ENCODE results near the gene IL4I1. TPM values are rescaled to one million over a fixed set of nuclear protein-coding genes. Genes with fewer than 3 reads are reported as not detected.

Gene IL4I1
- total RNA-seq, 1 donor from 2014 or later: 3.3 TPM

DNA sequence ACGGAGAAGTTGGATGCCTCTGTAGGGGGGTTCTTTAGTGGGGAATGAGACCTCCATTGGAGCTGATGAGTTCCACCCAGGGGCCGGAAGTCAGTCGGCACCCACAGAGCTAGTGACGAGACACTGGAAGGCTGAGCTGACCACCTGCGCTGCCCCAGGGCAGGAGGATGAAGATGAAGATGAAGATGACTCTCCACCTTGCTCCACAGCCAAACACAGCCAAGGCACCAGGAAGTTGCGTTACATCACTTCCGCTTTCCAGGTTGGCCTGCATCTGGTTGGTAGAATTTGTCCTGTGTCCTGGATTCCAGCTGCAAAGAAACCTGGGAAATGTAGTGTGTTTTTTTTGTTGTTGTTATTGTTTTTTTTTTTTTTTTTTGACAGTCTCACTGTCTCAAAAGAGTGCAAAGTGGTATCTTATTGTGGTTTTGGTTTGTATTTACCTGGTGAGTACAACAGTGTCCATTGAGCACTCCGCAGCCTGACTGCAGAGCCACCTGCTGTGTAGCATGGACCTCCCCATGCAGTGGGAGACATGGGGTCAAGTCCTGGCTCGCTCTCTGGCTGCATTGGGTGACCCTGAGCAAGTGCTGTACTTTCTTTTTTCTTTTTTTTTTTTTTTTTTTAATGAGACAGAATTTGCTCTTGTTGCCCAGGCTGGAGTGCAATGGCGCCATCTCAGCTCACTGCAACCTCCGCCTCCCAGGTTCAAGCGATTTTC, 17.3 kb downstream of the IL4I1 start:
- no peak for DNase-seq (ENCODE audit: low read depth, low spot score)

DNA sequence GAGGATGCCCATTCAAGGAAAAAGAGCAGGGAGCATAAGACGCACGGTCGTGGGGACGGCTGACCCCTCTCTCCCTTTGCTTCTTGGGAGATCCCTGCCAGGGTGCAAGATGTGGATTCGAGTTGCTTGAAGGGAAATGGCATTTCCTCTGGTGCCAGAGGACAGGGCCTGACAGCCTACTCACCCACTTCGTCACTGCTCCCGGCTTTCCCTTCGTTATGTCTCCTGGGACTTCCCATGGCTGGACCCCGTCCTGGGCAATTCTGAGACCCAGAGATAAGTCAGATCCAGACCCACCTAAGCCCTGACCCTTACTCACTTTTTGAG, 18.0 kb downstream of the IL4I1 start:
- DNase-seq (ENCODE audit: low read depth, low spot score): no peak

DNA sequence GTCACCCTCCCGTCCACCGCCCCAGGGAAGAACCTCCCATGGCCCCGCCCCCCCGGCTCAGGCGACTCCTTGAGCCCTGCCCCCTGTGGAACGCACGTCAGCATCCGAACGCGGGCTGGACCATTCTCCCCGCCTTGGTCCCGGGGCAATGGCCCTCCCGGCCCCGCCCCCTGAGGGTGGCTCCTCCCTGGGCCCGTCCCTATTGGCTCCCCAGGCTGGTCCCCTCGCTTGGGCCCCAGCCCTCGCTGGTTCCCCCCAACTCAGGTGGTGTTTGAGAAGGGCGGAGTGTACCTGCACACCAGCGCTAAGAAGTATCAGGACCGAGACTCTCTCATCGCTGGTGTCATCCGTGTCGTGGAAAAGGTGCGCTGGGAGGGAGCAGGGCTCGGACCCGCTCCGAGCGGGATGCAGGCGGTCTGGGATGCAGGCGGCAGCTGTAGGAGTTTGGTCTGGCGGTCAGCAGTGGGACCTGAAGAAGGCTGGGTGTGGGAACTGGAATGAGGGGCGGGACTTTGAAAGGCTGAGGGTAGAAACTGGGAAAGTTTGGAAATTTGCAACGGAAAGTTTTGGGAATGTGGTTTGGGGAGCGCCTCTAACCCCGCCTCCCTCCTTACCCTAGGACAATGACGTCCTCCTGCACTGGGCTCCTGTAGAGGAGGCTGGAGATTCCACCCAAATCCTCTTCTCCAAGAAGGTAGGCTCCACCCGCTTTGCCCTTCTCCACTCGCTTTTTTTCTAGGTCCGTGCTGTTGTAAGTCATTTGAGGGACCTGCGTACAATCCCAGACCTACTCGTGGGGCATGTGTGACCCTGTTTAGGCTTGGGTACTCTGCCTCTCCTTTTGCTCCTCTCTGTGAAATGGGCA, 18.6 kb downstream of the IL4I1 start:
- DNase-seq (ENCODE audit: low read depth, low spot score): peak; percentile 90

DNA sequence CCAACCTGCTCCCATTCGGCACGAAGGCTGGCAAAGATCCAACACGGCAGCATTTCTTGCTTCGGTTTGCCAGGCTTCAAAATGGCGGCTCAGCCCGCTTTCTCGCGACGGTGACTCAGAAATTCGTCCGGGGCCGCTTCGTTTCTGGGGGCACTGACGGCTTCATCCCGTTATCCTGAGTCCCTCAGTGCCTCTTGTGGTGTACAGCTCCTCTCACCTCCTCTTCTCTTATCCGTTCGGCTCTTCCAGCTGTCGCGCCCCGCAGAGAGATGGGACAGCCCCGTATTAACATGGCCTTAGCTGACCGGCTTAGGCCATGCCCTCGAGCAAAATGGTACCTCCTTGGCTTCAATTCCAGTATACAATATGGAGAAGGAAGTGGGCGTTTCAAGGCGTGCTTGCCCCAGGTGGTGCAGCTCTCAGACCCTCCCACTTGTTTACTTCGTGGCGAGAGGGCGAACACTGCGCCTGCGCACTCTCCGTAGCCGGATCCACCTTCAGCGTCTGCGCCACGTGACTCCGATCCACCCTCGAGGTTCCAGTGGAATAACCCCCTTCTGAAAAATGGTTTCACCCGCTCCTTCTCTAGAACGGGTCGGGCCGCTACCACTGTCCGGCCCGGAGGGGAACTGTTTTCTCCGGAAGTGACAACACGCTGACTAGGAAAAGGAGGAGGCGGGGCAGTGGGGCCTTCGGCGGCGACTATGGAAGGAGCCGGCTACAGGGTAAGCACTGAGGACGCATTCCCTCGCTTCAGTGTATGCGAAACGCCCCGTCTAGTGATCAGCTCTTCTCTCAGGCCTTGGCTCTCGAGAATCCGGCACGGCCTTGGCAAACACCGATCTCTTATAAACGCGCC, 19.4 kb downstream of the IL4I1 start, which contains the start of the genes AKT1S1 and TBC1D17:
TSS of gene AKT1S1 (minus strand) at position 336 of the 859 bp plus-strand sequence. CDS start 4,060 bp downstream, outside the sequence.
TSS of gene TBC1D17 (plus strand) at position 683 of the 859 bp plus-strand sequence. CDS start at position 705, 22 bp downstream.
- DNase-seq (ENCODE audit: low read depth, low spot score): peak; percentile 99

DNA sequence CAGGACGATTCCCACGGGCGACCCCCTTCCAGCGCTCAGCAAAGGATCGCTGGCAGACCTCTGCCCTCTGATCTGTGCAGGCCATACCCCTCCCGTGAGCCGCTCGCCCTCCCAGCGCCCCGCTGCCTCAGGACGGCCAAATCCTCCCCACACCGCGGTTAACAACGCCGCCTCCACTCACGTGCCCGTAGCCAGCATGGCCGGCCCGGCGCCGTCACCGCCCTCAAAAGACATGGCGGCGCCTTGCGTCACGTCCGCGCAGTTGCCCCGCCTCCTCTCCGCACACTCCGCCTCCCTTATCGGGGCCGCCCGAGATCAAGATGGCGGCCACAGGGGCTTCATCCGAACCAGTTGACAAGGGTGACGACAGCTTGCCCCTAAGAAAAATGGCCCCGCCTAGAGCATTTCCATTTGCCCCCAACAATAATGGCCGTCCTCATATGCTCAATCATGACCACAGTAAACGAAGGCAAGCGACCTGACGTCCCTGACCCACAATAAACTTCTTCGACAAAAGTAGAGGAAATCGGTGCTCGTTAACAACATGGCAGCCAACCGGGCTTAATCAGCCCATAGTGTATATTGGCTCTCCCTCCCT, 20.2 kb downstream of the IL4I1 start:
- DNase-seq (ENCODE audit: low read depth, low spot score): peak; percentile 98

DNA sequence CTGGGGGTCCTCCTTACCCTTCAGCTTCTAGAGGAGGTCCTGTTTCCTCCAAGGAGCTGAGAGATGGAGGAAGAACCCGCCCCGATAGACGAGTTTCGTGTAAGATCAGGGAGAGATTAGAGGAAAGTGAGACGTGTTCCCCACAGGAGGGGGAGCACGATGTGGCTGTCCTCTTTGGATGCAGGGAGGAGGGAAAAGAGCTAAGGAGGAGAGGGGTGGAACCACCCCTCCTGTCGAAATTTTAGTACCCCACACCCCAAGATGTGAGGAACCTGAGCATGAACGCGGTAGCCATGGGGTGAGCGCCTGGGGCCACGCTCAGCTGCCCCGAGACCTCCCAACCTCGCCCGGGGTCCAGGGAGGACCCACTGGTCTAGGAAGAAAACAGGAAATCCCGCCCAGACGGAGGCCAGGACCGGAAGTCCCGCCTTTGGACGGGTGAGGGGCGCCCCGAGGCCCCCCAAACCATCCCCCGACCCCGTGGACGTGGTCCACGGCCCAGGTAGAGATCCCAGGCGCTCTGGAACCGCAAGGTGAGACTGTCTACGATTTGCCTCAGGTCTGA, 20.7 kb downstream of the IL4I1 start:
- no peak for DNase-seq (ENCODE audit: low read depth, low spot score)

DNA sequence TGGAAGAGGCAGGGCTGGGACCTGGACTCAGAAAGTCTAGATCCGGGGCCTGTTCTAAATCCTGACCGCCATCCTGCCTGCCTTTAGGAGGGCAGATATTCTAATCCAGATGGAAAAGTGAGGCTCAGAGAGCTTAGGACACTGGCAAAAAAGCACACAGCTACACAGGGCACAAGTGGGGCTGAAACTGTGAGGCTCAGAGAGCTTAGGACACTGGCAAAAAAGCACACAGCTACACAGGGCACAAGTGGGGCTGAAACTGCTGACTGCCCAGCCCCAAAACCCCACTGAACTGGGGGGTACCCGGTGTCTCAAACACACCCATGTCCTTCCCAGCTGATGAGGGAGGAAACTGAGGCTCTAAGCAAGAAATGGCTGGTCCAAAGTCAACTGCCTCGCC, 21.5 kb downstream of the IL4I1 start:
- no peak for DNase-seq (ENCODE audit: low read depth, low spot score)

DNA sequence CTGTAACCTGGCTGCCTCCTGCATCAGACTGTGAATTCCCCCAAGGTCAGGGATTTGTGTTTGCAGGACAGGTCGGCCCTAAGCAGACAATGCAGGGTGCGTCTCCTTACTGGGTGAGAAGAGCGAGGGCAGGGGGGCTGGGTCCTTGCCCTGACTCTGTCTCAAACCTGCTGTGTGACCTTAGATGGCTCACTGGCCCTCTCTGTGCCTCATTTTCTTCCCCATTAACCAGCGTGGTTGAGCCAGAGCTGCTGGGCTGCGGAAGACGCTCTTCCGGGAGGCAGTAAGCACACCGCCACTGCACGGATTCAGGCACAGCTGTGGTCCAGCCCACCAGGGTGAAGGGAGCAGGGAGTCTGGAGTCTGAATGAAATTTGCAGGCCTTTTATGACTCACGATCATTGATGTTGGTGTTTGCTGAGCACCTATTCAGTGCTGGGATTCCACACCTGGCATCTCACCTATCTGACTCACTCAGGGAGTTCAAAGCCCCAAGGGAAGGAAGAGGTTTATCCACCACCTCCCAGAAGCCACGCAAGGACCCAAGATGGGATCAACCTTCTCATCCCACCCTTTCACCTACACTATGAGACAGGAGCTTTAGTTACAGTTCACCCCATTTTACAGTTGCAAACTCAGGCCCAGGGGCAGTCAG, 22.1 kb downstream of the IL4I1 start:
- DNase-seq (ENCODE audit: low read depth, low spot score): no peak

DNA sequence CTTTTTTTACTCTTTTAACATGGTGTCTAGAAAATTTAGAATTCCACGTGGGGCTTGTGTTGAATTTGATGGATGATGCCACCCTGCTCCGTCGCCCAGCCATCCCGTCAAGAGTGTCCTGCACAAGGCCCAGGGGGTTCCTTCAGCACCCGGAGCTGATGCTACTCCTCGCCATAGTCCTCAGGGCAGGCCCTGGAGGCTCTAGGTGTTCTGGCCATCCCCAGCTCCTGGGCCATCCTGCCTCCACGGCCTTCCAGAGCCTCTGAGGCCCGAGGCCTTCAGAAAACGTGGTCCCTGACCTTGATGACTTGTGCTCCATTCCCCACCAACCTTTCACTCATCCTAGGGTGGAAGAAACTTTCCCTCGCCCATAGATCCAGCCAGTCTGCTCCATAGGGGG, 22.9 kb downstream of the IL4I1 start:
- DNase-seq (ENCODE audit: low read depth, low spot score): no peak

DNA sequence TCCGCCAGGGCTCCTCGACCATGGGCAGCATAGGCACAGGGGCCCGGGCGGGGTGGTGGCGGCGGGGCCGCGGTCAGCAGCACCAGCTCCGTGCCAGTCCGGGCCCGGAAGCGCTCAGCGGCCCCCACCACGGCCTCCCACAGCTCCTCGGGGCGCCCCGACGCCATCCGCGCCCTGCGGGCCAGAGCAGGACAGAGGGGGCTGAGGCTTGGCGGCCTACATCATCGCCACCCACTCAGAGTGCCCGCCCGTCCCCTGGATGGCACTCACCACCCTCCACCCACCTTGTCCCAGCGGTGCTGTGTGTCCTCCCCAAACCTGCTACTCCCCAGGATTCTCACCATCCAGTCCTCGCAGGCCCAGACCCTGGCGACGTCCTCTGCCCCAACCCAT, 23.6 kb downstream of the IL4I1 start:
- no peak for DNase-seq (ENCODE audit: low read depth, low spot score)

DNA sequence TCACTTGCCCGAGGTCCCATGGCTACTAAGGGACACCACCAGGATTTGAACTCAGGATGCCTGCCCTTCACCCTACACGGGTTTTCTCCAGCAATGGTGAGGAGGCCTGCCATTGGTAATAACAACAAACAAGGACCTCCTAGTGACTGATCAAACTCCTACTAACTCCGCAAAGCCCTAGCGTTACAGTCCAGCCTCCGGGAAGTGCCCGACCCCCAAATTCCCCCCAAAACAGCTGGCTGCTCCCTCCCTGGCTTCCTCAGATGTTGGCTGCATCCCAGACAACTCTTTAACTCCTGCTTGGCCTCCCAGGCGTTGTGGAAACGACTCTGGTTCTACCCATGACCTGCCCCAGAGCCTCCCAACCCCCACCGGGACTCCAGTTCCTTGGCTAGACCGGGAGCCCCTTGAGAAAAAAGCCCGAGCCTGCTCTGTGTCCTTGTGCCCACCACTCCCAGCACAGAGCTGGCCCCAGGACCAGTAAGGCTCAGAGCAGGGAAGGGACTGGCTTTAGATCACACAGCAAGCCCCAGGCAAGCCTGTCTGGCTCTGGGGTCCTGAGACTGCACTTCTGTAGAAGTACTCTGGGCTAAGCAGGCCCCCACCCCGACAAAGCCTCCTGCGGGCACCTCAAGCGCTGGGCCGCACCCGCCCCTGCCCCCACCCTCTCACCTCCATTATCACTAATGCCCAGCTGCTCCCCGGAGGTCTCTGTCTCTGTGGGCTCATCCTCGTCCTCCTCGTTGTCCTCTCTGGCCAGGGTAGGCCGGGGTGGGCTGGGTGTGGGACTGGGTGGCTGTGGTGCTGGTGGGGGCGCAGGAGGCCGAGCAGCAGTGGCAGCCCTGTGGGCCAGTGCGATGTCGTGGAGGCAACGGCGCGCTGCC, 24.2 kb downstream of the IL4I1 start:
- DNase-seq (ENCODE audit: low read depth, low spot score): no peak

DNA sequence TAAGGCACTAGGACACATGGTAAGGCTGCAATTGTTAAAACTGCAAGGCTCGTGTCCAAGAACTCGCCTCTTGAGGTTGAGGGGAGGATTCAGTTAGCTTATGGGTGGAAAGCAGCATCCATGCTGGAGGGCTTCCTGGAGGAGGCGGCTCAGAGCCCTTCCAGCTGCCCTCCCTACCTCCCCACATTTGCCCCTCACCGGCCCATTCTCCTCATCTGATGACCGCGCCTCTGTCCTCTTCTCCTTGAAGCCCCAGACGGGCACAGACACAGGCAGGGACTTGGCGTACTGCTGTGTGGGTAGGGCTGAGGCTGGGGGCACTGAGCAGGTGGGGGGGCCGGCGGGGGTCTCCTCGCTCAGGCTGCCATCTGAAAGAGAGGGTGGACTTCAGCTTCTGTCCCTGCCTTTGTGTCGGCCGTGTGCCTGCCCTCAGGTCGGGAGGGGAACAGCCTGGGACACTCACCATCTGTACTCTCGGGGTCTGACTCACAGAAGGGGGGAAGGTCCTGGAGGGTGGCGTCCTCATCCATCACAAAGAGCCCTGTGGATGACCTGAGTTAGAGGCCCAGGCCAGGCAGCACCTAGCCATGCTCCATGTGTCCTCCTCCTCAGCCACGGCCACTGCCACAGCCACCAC, 25.2 kb downstream of the IL4I1 start:
- DNase-seq (ENCODE audit: low read depth, low spot score): no peak

DNA sequence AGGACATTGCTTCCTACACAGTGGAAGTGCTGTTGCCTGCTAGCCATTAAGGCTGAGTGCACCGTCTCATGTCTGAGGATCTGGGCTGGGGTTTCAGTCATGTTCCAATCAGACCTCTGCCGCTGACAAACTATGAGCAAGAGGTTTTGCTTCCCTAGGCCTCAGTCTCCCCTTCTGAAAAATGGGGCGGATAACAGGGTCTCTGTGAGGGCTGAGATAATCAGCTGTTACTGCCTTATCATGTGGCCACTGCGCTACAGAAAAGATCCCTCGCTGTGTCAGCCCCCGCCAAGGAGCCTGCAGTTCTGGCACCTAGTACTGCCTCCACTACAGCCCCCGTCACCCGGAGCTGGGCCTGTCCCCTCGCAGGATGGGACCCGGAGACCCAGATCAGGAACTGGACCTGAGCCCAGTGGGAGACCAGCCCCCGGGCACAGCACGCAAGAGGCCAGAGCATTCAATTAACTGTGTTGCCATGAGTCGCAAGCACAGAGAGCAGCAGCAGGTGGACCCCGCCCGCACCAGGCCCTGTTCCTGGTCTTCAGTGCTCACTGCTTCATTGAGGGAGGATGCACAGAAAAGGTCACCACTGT, 26.3 kb downstream of the IL4I1 start:
- no peak for DNase-seq (ENCODE audit: low read depth, low spot score)

DNA sequence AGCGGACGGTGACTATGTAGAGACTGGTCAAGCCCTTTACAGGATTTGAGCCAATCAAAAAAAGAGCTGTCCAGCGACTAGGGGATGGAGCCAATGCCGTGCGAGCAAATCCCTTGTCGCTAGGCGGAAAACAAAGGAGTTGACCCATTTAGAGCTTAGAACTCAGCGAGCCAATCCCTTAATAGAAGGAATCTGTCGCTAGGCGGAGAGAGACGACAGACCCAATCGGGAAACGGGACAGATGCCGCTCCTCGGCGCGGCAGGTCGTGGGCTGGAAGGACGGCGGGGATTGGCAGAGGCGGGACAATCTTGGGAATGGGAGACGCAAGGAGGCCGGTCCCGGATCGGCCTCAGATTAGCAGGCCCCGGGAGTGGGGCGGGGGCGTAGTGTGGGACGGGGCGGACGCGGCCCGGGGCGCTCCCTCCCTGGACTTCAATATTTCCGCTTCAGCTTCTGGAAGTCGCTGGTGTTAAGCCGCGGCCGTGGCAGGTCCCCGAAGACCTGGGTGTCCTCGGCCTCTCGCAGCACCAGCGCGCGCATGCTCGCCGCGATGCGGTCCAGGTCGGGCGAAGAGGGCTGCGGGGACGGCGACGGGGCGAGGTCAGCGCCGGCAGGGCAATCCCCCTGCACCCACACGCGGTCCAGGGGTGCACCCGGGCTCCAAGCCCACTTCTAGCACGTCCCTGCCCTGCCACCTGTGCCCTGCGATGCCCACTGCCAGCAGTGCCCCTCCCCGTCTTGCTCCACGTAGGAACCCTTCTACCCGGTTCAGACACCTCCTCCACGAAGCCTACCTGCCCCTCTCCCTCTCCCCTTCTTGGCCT, 27.0 kb downstream of the IL4I1 start:
- peak; percentile 99 for DNase-seq (ENCODE audit: low read depth, low spot score)

DNA sequence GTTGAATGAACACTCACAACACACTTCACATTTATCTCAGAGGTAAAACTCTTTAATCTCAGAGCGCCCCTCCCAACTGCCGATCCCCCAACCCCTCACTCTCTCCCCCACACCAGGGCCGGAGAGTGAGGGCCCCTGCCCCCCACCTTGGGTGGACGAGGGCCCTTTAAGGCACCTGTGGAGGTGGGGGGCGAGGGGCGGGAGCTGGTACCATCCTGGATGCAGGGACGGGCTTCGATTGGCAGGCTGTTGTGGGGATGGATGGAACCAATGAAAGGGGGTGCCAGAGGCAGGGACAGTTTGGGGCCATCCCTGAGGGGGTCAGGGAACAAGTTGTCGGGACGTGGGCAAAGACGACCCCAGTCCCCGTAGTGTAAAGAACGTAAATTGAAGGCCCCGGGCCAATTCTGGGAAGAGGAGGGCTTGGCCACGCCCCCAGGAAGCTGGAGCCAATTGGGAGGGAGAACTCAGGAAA, 27.6 kb downstream of the IL4I1 start:
- no peak for DNase-seq (ENCODE audit: low read depth, low spot score)

DNA sequence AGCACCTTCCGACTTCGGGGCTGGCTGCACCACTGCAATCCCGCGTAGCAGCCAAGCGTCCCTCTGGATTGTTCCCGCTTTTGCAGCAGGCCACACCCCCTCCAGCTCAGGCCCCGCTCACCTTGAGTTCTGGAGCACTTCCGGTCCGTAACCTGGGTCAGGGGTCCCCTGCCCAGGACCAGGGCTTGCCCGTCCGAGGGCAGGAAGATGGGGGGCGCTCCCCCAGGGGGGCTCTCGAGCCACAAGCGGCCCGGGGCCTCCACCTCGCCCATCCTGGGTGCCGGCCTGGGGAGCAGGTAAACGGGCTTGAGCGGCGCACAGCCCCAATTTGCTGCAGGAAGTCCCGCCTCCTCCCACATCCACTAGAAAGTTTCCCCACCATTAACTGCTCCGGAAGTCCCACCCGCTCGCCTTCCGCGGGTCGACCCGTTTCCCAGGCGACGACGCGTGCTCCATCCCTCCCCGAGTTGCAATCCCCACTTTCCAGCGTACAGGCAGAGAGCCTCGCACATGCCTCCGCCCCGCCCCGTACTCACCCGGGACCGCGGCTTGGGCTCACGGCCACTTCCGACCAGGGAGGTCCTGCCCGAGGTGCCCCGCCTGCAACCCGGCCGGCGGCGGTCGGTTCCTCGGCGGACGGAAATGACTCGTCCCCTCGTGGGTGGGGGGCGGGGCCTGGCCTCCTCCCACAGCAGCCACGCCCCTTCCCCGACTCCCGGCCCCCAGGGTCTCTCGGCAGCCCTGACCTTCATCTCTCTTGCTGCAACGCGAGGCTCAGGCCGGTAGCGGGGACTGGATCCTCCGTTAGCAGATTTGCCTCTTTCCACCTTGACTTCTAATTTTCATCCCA, 29.5 kb downstream of the IL4I1 start, which contains the start of gene PNKP:
TSS of gene PNKP (minus strand) at position 644 of the 850 bp plus-strand sequence. CDS start at position 272, 372 bp downstream.
- DNase-seq (ENCODE audit: low read depth, low spot score): peak; percentile 57
